Body of pancreas (tissue), 4 donors: ENCODE results near the gene APOC4.
"Not testable (repeated sequence)": the region's sequence is repeated elsewhere in the genome, so short reads cannot be mapped to it uniquely, and the experiment has no call there.

Experiments
- CTCF ChIP-seq, 7 experiments: fragments of 450-650 bp in 4 of 7; fragments of 200-600 bp in 3 of 7; sonication (generic) in 3 of 7; IDR thresholded peaks; one replicate each; pipeline ENCODE4 v1.5.1; 2016 to 2019; ENCODE audit warnings: antibody characterized with exemption in 7 of 7
- POLR2A ChIP-seq, 3 donors: fragments of 450-650 bp; IDR thresholded peaks; one replicate each; pipeline ENCODE4 v1.6.1; 2016; ENCODE audit warnings: antibody characterized with exemption in 3 of 3, mild to moderate bottlenecking in 2 of 3

GRCh38 chr19:44971451-44971850, 29.4 kb downstream of the APOC4 start:
- TF ChIP-seq POLR2A, CTCF (IDR thresholded peaks at IDR 0.05): not testable (repeated sequence)
